GM18517 (cell line): ENCODE results near the gene SLC9A9.
"Not testable (repeated sequence)": the region's sequence is repeated elsewhere in the genome, so short reads cannot be mapped to it uniquely, and the experiment has no call there.

Source experiments
- ATAC-seq: cut with Tn5 transposase; IDR thresholded peaks from one replicate; pipeline ENCODE4 v1.9.1; 2021; ENCODE audit warnings: mild to moderate bottlenecking, moderate library complexity; ENCODE audit not compliant: unreplicated experiment

The SLC9A9 gene

GRCh38 chr3:143478115-143478693 is 370.1 kb downstream of the SLC9A9 start:
- no peak for ATAC-seq

GRCh38 chr3:143476965-143477640 is 371.2 kb downstream of the SLC9A9 start:
- ATAC-seq: no peak

- no peak for ATAC-seq
Observed at GRCh38 chr3:143475981-143476380, 372.3 kb downstream of the SLC9A9 start.

- no peak for ATAC-seq
Observed at GRCh38 chr3:143472731-143473523, 375.3 kb downstream of the SLC9A9 start.

GRCh38 chr3:143471705-143472104 is 376.6 kb downstream of the SLC9A9 start:
- no peak for ATAC-seq

GRCh38 chr3:143469159-143469558 is 379.1 kb downstream of the SLC9A9 start:
- ATAC-seq: no peak

- no peak for ATAC-seq
Observed at GRCh38 chr3:143465666-143466065, 382.6 kb downstream of the SLC9A9 start.

- no peak for ATAC-seq
Observed at GRCh38 chr3:143464850-143465249, 383.4 kb downstream of the SLC9A9 start.

GRCh38 chr3:143455480-143455879 is 392.8 kb downstream of the SLC9A9 start:
- ATAC-seq: no peak

- no peak for ATAC-seq
Observed at GRCh38 chr3:143450632-143451031, 397.6 kb downstream of the SLC9A9 start.

- no peak for ATAC-seq
Observed at GRCh38 chr3:143447491-143447890, 400.8 kb downstream of the SLC9A9 start.

GRCh38 chr3:143445118-143445517 is 403.1 kb downstream of the SLC9A9 start:
- ATAC-seq: no peak

- no peak for ATAC-seq
Observed at GRCh38 chr3:143443851-143444331, 404.4 kb downstream of the SLC9A9 start.

GRCh38 chr3:143442814-143443447 is 405.3 kb downstream of the SLC9A9 start:
- no peak for ATAC-seq

- no peak for ATAC-seq
Observed at GRCh38 chr3:143441516-143442171, 406.6 kb downstream of the SLC9A9 start.

GRCh38 chr3:143439817-143440216 is 408.5 kb downstream of the SLC9A9 start:
- ATAC-seq: no peak

- ATAC-seq: no peak
Observed at GRCh38 chr3:143437405-143437804, 410.9 kb downstream of the SLC9A9 start.

GRCh38 chr3:143436231-143436930 is 411.9 kb downstream of the SLC9A9 start:
- ATAC-seq: no peak

GRCh38 chr3:143433787-143434378 is 414.4 kb downstream of the SLC9A9 start:
- no peak for ATAC-seq

- not testable (repeated sequence) for ATAC-seq
Observed at GRCh38 chr3:143431298-143431697, 417.0 kb downstream of the SLC9A9 start.
